Inflammatory macrophage treated with lipopolysaccharide for 1 hour (primary cell): ENCODE results near the gene HYOU1.
"Not testable (repeated sequence)": the region's sequence is repeated elsewhere in the genome, so short reads cannot be mapped to it uniquely, and the experiment has no call there.

Experiments used
- DNase-seq, 2 donors: peaks; one replicate each; pipeline ENCODE4 v3.0.0-alpha.2; 2020 to 2022

Gene HYOU1

DNA sequence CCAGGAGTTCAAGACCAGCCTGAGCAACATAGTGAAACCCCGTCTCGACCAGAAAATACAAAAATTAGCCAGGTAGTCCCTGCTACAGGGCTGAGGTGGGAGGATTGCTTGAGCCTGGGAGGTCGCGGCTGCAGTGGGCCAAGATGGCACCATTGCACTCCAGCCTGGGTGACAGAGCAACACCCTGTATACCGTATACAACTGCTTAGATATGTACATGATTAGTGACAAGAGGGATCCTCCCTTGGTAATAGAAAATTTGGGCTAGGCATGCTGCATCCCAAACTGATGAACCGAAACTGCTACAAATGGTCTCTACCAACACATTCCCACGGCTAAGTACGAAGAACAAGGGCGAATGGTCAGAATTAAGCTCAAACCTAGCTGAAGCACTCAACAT lies 14.1 kb downstream of the HYOU1 start:
- no peak for DNase-seq

GRCh38 chr11:119041821-119042514 lies 15.0 kb downstream of the HYOU1 start:
- DNase-seq, result peak in 1 of 2 donors; percentile 52

- not testable (repeated sequence) for DNase-seq
These were observed 17.5 kb downstream of the HYOU1 start for GRCh38 chr11:119039471-119039870.

- DNase-seq, result no peak
These were observed 18.1 kb downstream of the HYOU1 start for GRCh38 chr11:119038884-119039283.

- no peak for DNase-seq
These were observed 22.2 kb downstream of the HYOU1 start for GRCh38 chr11:119034813-119035212.

- not testable (repeated sequence) for DNase-seq
These were observed 23.6 kb downstream of the HYOU1 start for GRCh38 chr11:119033421-119033820.

- no peak for DNase-seq
These were observed 25.1 kb downstream of the HYOU1 start for GRCh38 chr11:119031912-119032280.

DNA sequence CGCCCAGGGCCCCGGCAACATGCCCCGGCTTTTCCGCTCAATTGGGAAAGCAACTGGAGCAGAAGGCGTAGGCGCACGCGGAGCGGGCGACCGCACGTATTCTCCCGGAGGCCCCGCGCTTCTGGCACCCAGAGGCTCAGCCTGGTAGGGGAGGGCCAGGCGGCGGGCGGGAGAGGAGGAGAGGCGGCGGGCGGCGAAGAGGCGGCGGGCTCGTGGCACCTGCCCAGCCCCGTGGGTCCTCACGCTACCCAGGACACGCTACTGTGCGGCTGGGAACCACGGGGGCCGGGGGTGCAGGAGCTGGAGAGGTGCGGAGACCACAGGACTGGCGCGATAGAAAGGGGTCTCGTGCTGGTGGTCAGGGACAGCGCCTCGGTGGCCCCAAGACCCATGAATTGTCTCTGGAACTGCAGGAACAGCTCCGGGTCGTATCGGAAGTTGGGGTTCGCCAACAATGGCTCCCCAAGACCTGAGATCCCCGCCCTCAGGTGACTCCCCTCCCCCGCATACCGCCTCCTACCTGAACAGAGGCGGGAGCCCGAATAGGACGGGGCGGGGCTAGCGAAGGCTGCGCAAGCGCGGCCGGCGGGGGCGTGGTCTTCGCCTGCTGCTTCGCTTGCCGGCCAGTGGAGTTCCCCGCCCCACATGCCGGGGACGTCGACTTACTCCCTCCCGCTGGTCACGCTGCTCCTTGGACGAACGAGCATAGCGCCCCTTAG lies 26.5 kb downstream of the HYOU1 start, which contains the start of gene SLC37A4:
Gene SLC37A4, minus strand, starts transcription at position 549 of the 719 bp plus-strand sequence.
- DNase-seq, result peak; percentile 96 to 98

DNA sequence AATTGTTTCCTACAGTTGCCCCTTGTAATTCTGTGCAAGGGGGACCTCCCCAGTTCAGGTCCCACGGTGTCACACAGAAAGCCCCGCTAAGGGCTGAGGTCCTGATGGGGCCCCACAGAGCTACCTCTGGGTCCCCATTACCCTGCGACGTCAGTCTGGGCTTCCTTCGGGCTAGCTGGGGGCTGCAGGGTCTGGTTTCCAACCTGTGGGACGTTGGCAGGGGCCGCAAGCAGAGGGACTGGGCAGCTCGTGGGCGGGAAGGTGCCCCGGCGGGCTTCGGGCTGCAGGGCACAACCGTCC lies 27.0 kb downstream of the HYOU1 start:
- DNase-seq, result no peak

GRCh38 chr11:119029340-119030028 lies 27.5 kb downstream of the HYOU1 start:
- DNase-seq, result no peak

- DNase-seq, result no peak
These were observed 28.0 kb downstream of the HYOU1 start for GRCh38 chr11:119029069-119029339.

GRCh38 chr11:119028346-119029068 lies 28.5 kb downstream of the HYOU1 start:
- peak; percentile 42 to 71 for DNase-seq

- DNase-seq, result no peak
These were observed 29.3 kb downstream of the HYOU1 start for GRCh38 chr11:119027561-119028345.

DNA sequence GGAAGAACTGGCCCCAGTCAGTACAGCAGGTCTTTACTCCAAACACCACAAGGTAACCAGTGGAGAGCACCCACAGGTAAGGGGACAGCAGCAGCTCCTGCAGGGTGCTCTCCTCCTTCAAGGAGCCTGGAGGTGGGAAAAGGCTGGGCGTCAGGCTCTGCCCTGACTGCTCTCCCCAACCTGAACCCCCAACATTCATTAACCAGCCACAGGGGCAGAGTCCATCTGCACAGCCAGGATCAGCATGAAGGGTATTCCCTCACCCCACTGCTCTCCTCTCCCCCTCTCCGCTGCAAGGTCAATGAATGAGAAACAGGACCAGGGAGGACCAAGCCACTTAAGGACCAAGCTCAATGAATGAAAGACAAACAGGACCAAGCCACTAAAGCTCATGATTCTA lies 30.0 kb downstream of the HYOU1 start:
- DNase-seq, result no peak

DNA sequence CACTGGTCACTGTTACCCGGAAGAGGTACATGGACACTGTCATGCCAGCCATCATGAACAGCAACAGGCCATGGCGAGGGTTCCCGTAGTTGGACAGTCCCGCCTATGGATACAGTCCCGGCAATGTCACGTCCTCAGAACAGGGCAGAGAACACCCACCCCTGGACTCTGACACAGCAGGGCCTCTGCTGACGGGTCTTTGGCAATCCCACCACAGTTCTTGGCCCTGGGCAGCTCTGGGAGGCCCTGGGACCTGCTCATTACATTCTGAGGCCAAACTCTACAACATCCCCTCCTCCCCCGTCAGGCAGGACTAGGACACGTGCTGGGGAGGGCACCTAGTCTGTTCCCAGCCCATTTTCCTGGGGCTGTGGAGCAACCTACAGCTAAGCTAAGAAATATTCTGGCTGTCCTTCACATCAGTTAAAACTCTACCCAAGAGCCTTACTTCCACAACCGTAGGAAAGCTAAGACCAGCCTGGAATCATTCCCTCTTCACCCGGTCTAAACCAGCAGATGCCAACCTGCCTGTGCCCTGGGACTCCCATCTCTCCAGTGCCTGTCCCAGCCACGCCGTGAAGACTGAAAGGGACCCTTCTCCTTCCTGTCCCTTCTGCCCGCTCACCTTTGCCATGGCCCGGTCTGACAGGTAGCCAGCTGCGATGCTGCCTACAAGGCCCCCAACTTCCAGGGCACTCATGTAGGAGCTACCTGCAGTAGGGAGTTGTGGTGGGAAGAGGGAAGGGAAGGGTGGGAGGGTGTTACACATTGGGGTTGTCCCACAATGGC lies 30.8 kb downstream of the HYOU1 start:
- no peak for DNase-seq

DNA sequence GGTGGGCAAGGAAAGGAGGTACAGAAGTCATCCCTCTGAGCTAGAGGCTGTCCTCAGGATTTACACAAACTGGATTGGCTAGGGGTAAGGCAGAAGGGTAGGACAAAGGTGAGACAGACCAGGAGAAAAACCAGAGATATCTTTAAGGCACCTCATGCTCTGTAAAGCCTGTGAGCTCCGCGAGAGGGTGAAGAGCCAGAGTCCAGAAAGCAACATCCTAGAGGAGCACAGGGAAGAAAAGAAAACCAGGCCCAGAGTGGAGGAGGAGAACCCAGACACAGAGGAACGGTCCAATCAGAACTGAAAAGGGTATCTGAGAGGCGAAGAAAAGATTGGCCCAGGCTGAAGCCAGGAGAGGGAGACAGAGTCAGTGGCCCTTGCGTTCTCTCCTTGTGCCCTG lies 31.5 kb downstream of the HYOU1 start:
- DNase-seq, result no peak

DNA sequence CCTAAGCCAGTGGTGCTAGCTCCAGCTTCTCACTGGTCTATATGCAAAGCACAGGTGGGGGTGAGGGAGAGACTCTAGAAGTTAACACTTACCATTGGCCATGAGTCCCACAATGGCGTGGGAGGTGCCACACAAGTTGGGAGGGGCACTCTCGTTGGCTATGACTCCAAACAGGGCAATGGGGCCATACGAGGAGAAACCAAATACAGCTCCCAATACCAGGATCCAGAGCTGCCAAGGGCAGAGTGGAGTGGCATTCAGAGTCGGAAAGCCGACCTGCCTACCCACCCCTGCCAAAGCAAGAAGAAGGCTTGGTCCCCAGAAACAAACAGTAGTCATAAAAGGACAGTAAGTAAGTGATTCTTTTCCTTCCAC lies 31.9 kb downstream of the HYOU1 start:
- no peak for DNase-seq

- DNase-seq, result no peak
These were observed 32.4 kb downstream of the HYOU1 start for GRCh38 chr11:119024430-119025098.

GRCh38 chr11:119023741-119024140 lies 33.3 kb downstream of the HYOU1 start:
- no peak for DNase-seq

DNA sequence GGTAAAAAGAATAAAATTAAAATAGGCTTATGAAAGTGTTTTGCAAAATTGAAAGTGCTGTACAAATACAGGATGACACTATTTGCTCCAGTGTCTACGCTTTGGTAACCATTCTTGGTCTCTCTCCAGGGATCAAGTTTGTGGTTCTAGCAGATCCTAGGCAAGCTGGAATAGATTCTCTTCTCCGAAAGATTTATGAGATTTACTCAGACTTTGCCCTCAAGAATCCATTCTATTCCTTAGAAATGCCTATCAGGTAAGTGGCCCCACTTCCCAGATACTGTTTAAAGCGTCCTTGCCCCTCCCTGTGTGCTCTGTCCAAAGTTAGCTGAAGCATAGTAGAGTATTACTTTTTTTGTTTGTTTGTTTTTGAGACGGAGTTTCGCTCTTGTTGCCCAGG lies 35.4 kb downstream of the HYOU1 start:
- no peak for DNase-seq

DNA sequence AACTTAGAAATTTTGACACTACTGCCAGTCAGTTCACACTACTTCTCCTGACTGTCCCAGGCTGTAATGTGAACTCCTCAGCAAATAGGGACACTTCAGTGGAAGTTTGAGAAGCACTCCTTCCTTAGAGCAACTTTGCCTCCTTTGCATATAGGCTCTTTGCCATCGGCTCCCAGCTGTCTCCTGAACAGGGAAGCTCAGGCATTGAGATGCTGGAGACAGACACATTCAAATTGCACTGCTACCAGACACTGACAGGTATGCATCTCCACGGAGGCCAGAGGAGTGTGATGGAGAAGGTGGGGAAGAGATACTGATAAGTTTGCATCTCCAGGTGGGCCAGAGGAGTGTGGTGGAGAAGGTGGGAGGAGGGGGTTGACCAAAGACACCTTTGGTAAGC lies 37.0 kb downstream of the HYOU1 start:
- no peak for DNase-seq
